SJSA1 (cell line): ENCODE measurements around the gene DACH1. TPM values are rescaled to one million over a fixed set of nuclear protein-coding genes. Genes with fewer than 3 reads are reported as not detected.
"Not testable (repeated sequence)": the region's sequence is repeated elsewhere in the genome, so short reads cannot be mapped to it uniquely, and the experiment has no call there.

Source experiments
- DNase-seq, 2 experiments: peaks; one replicate each; pipeline ENCODE4 v3.0.0-alpha.2; 2015 to 2020; ENCODE audit warnings: low spot score in 2 of 2, low read depth in 1 of 2
- H3K27ac ChIP-seq: fragments of 250-450 bp; sonication (Bioruptor Pico); 2 replicates; pipeline ENCODE4 v1.5.1; 2020; ENCODE audit warnings: mild to moderate bottlenecking, moderate library complexity
- H3K27me3 ChIP-seq: fragments of 250-450 bp; sonication (Bioruptor Pico); replicated peaks from 2 replicates; pipeline ENCODE4 v1.5.1; 2020; ENCODE audit warnings: mild to moderate bottlenecking, moderate library complexity
- H3K36me3 ChIP-seq: fragments of 250-450 bp; sonication (Bioruptor Pico); 2 replicates; pipeline ENCODE4 v1.5.1; 2020; ENCODE audit warnings: mild to moderate bottlenecking
- H3K4me1 ChIP-seq: fragments of 250-450 bp; sonication (Bioruptor Pico); replicated peaks from 2 replicates; pipeline ENCODE4 v1.6.1; 2021; ENCODE audit warnings: mild to moderate bottlenecking
- H3K4me3 ChIP-seq: fragments of 250-450 bp; sonication (Bioruptor Pico); 2 replicates; pipeline ENCODE4 v1.5.1; 2020; ENCODE audit warnings: mild to moderate bottlenecking
- H3K9me3 ChIP-seq: fragments of 250-450 bp; sonication (Bioruptor Pico); replicated peaks from 2 replicates; pipeline ENCODE4 v1.5.1; 2020; ENCODE audit warnings: mild to moderate bottlenecking
- total RNA-seq: library from RNA; depleted of rRNA; stranded (reverse); fragments of >200 nt; shearing (Covaris generic); gene quantifications from 2 replicates; pipeline ENCODE4 v1.2.3, GENCODE V29; 2014

DACH1 gene
- total RNA-seq, 1 experiment from 2014 or later = not detected

DNA sequence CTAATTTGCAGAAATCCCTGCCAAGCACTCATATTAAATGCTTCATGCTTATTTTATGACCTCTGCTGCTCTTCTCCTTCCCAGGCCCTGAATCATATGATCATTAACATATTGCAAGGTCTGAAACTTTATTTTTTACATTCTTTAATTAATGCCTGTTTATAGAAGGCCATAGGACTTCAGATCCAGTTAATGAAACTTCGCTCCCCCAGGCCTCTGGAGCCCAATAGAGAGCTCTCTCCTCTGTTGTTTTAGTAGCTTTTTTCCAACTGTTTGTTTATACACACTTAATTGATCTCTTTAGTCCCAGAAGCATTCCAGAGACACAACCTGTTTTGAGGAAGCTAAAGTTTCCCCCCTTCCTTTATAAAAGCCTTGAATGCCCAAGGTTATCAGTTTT lies 68.3 kb downstream of the DACH1 start:
- Histone ChIP-seq H3K9me3 (no peaks in the 10 kb centered on the region), H3K4me3 (no peak overlapping the region), H3K27ac (no peak overlapping the region), H3K4me1 (no peaks in the 10 kb centered on the region), H3K36me3 (no peaks in the 10 kb centered on the region), H3K27me3 (no peaks in the 10 kb centered on the region)
- DNase-seq = no peak

DNA sequence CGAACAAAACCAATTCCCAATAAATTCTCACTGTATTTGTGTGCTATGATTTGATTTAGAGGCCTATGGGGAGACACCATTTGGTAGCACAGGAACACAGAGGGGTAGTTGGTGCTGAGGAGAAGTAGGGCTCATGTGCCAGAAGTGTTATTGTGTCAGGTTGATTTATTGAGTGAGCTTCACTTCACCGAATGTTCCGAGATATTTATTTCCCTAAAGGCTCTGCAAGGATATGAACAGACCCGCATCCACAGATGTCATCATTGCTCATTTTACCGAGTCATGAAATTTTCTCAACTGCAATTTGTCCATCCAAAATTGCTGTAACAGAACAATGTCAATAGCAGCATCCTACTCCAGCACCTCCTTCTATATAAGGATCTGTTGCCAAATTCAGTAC lies 69.5 kb downstream of the DACH1 start:
- no peak overlapping the region for H3K27ac ChIP-seq

GRCh38 chr13:71789693-71790329 lies 77.2 kb downstream of the DACH1 start:
- no peak for DNase-seq
- H3K27ac ChIP-seq = no peak overlapping the region
- no peaks in the 10 kb centered on the region for H3K9me3 ChIP-seq
- no peak overlapping the region for H3K4me3 ChIP-seq
- no peaks in the 10 kb centered on the region for H3K27me3 ChIP-seq
- H3K4me1 ChIP-seq = no peaks in the 10 kb centered on the region
- H3K36me3 ChIP-seq = no peaks in the 10 kb centered on the region

More for the DNA sequence above, 69.5 kb downstream of the DACH1 start:
- H3K4me3 ChIP-seq = no peak overlapping the region
- H3K9me3 ChIP-seq = no peaks in the 10 kb centered on the region
- DNase-seq = no peak
- no peaks in the 10 kb centered on the region for H3K27me3 ChIP-seq
- no peaks in the 10 kb centered on the region for H3K4me1 ChIP-seq
- no peaks in the 10 kb centered on the region for H3K36me3 ChIP-seq

- no peak for DNase-seq
- no peaks in the 10 kb centered on the region for H3K9me3 ChIP-seq
- no peaks in the 10 kb centered on the region for H3K36me3 ChIP-seq
- H3K4me3 ChIP-seq = no peak overlapping the region
- H3K4me1 ChIP-seq = no peaks in the 10 kb centered on the region
- H3K27me3 ChIP-seq = no peaks in the 10 kb centered on the region
- no peak overlapping the region for H3K27ac ChIP-seq
These were observed 78.0 kb downstream of the DACH1 start for GRCh38 chr13:71789037-71789436.

DNA sequence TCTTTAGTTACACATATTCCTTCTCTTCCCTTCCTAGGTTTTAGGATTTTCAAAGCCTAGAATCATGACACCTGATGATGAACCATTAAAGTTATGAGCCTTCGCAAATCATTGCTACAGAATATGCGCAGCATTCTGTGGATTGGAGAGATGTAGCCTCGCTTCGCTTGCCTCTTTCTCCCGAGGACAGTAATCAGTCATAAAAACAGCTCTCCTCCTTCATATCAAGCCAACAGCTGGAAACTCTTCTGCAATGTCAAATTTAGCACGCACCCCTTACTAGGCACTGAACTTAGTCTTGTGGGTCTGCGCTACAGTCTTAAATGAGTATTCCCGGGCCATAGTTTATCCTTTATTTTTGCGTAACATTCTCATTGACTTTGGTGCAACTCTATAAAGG lies 79.6 kb downstream of the DACH1 start:
- DNase-seq = no peak
- H3K27me3 ChIP-seq = no peaks in the 10 kb centered on the region
- no peaks in the 10 kb centered on the region for H3K9me3 ChIP-seq
- no peak overlapping the region for H3K27ac ChIP-seq
- H3K4me3 ChIP-seq = no peak overlapping the region
- H3K4me1 ChIP-seq = no peaks in the 10 kb centered on the region
- H3K36me3 ChIP-seq = no peaks in the 10 kb centered on the region

DNA sequence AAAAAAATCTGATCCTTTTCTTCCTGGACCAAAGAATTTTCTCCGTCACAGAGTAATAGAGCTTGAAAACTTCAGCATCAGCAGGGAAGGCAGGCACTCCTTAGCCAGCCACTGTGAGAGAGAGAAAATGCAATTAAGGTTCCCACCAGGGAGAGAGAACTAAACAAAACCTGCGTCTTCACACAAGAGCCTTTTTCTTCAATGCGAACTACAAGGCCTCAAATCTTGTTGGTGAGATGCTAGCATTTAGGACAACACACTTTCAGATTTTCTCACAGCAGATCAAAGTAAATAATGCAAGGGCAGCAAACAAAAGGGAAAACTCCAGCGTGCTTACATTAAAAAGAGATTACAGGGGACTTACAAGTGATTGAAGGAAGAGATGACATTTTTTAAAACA lies 80.1 kb downstream of the DACH1 start:
- no peak overlapping the region for H3K4me3 ChIP-seq
- no peaks in the 10 kb centered on the region for H3K4me1 ChIP-seq
- DNase-seq = no peak
- no peaks in the 10 kb centered on the region for H3K27me3 ChIP-seq
- no peaks in the 10 kb centered on the region for H3K36me3 ChIP-seq
- no peak overlapping the region for H3K27ac ChIP-seq
- no peaks in the 10 kb centered on the region for H3K9me3 ChIP-seq

- H3K4me3 ChIP-seq = no peak overlapping the region
- H3K9me3 ChIP-seq = no peaks in the 10 kb centered on the region
- no peak for DNase-seq
- no peak overlapping the region for H3K27ac ChIP-seq
- H3K4me1 ChIP-seq = no peaks in the 10 kb centered on the region
- no peaks in the 10 kb centered on the region for H3K36me3 ChIP-seq
- H3K27me3 ChIP-seq = no peaks in the 10 kb centered on the region
These were observed 81.6 kb downstream of the DACH1 start for GRCh38 chr13:71785361-71785760.

- DNase-seq = no peak
- Histone ChIP-seq H3K4me1 (no peaks in the 10 kb centered on the region), H3K27me3 (no peaks in the 10 kb centered on the region), H3K27ac (no peak overlapping the region), H3K4me3 (no peak overlapping the region), H3K36me3 (no peaks in the 10 kb centered on the region), H3K9me3 (no peaks in the 10 kb centered on the region)
These were observed 86.5 kb downstream of the DACH1 start for GRCh38 chr13:71780546-71780945.

DNA sequence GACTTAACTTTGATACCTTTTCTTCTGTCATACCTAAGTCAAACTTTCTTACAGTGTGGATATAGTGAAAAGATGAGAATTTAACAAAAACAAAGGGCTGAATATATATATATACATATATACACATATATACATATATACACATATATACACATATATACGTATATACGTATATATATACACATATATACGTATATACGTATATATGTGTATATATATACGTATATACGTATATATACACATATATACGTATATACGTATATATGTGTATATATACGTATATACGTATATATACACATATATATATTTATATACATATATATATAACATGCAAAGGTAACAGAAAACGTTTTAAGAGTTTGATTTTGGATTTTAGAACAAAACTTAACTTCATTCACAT lies 88.0 kb downstream of the DACH1 start:
- H3K9me3 ChIP-seq, H3K36me3 ChIP-seq, H3K27ac ChIP-seq, H3K27me3 ChIP-seq, H3K4me1 ChIP-seq, H3K4me3 ChIP-seq, DNase-seq: not testable (repeated sequence)

DNA sequence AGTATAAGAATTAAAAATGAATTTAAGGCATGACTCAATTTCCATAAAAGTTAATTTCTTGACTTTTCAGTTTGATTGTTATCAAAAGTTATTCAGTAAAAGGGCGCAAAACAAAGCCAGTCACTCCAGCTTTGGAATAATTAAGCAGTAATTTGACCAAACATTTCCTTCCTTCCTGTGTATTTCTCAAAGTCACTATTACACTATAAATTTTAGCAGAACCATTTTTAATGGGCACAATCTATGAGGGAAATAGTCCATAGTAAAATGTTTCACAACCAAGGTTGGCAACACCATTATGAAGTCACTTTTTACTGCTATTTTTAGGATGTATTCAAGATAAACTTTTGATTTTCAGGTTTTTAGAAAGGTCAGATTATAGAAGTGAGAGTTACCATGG lies 91.0 kb downstream of the DACH1 start:
- Histone ChIP-seq H3K27ac (no peak overlapping the region), H3K27me3 (no peaks in the 10 kb centered on the region), H3K9me3 (no peaks in the 10 kb centered on the region), H3K4me1 (no peaks in the 10 kb centered on the region), H3K36me3 (no peaks in the 10 kb centered on the region), H3K4me3 (no peak overlapping the region)
- no peak for DNase-seq

GRCh38 chr13:71774863-71775262 lies 92.1 kb downstream of the DACH1 start:
- Histone ChIP-seq H3K9me3 (no peaks in the 10 kb centered on the region), H3K27me3 (no peaks in the 10 kb centered on the region), H3K36me3 (no peaks in the 10 kb centered on the region), H3K4me3 (no peak overlapping the region), H3K4me1 (no peaks in the 10 kb centered on the region), H3K27ac (no peak overlapping the region)
- no peak for DNase-seq

DNA sequence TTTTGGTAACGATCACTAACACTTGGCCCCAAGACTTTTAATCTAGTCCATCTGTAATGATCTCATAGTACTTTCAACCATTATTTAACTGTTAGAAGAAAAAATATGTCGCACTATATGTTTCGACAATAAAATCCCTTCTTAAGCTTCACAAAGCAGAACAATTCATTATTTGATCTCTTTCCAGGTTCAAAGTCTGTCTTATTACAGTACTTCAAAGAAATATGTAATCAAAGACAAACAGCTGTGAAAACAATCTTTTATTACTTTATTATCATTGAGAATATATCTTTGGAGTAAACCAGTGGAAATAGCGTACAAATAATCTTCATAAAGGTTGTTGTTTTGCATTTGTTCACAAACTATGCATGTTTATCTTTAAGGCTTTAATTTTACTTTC lies 93.5 kb downstream of the DACH1 start:
- Histone ChIP-seq H3K27me3 (no peaks in the 10 kb centered on the region), H3K9me3 (no peaks in the 10 kb centered on the region), H3K27ac (no peak overlapping the region), H3K36me3 (no peaks in the 10 kb centered on the region), H3K4me3 (no peak overlapping the region), H3K4me1 (no peaks in the 10 kb centered on the region)
- DNase-seq = no peak

GRCh38 chr13:71772361-71772760 lies 94.6 kb downstream of the DACH1 start:
- DNase-seq = no peak
- no peaks in the 10 kb centered on the region for H3K9me3 ChIP-seq
- H3K4me3 ChIP-seq = no peak overlapping the region
- H3K4me1 ChIP-seq = no peaks in the 10 kb centered on the region
- H3K27ac ChIP-seq = no peak overlapping the region
- no peaks in the 10 kb centered on the region for H3K36me3 ChIP-seq
- H3K27me3 ChIP-seq = no peaks in the 10 kb centered on the region

GRCh38 chr13:71771144-71771543 lies 95.9 kb downstream of the DACH1 start:
- no peaks in the 10 kb centered on the region for H3K36me3 ChIP-seq
- H3K4me1 ChIP-seq = no peaks in the 10 kb centered on the region
- DNase-seq = no peak
- H3K27ac ChIP-seq = no peak overlapping the region
- H3K4me3 ChIP-seq = no peak overlapping the region
- no peaks in the 10 kb centered on the region for H3K27me3 ChIP-seq
- H3K9me3 ChIP-seq = no peaks in the 10 kb centered on the region

DNA sequence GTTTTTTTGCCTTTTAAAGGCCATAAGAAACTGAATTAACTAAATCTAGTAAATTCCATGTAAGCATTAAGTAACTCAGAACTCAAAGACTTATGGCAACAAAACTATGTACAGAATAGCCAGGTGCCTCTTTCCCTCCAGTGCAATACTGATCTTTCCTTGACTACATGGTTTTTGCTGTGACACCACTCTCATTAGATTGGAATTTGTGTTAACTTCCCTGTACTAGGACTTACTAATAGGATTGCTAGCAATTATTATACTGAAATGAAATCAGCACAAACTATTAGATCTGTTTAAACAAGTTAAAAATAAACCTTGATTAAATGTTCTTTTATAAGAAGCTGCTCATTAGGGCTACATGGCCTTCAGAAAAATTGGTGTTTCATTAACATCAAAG lies 96.3 kb downstream of the DACH1 start:
- H3K27me3 ChIP-seq = no peaks in the 10 kb centered on the region

More for the DNA sequence above, 96.3 kb downstream of the DACH1 start:
- no peak overlapping the region for H3K4me3 ChIP-seq
- no peaks in the 10 kb centered on the region for H3K4me1 ChIP-seq
- no peak for DNase-seq
- no peaks in the 10 kb centered on the region for H3K36me3 ChIP-seq
- no peak overlapping the region for H3K27ac ChIP-seq
- H3K9me3 ChIP-seq = no peaks in the 10 kb centered on the region
